Endothelial cell of umbilical vein (primary cell): ENCODE data around the gene TUB. TPM values are rescaled to one million over a fixed set of nuclear protein-coding genes. Genes with fewer than 3 reads are reported as not detected.

Experiments
- BruUV-seq: library from RNA; stranded (reverse); fragments of 400-500 nt; replicated peaks from 2 replicates; lab custom pipeline; 2021; lab: Mats Ljungman, UMichigan
- CTCF ChIA-PET: fragments of 300-600, 350-600 bp; sonication (Branson Sonifier 250); formaldehyde crosslinking; loops from one replicate; lab custom pipeline; 2021; ENCODE audit warnings: antibody characterized with exemption, inconsistent platforms; lab: Charles Lee
- POLR2A ChIA-PET: fragments of 300-600, 350-600 bp; sonication (Branson Sonifier 250); formaldehyde crosslinking; loops from one replicate; lab custom pipeline; 2021; ENCODE audit warnings: antibody characterized with exemption, inconsistent platforms; lab: Charles Lee
- DNase-seq: peaks from one replicate; pipeline ENCODE4 v3.0.0-alpha.2; 2011; ENCODE audit warnings: low read depth, low spot score
- FAIRE-seq: peaks from 2 replicates; lab custom pipeline; 2011; peaks lifted over from hg19 to GRCh38; lab: Jason Lieb, UNC
- H2AFZ ChIP-seq: 2 replicates; pipeline ENCODE4 v1.6.0; 2012; ENCODE audit warnings: low read depth, low read length, control low read depth, inconsistent platforms
- H3K27ac ChIP-seq: 2 replicates; pipeline ENCODE4 v1.5.1; 2011; ENCODE audit warnings: low read depth, mild to moderate bottlenecking, control low read depth, low read length, moderate library complexity; ENCODE audit not compliant: insufficient read depth
- H3K27me3 ChIP-seq, 2 experiments: 2 replicates each; pipeline versions ENCODE4 v1.6.0 to v1.6.1; 2011; ENCODE audit warnings: low read length in 2 of 2, mixed read lengths in 1 of 2; ENCODE audit not compliant: control insufficient read depth in 2 of 2, insufficient read depth in 2 of 2
- H3K36me3 ChIP-seq, 2 experiments: 2 replicates in 1 of 2; 3 replicates in 1 of 2; pipeline ENCODE4 v1.5.1; 2011; ENCODE audit warnings: low read length in 2 of 2, mild to moderate bottlenecking in 1 of 2, moderate library complexity in 1 of 2; ENCODE audit not compliant: control insufficient read depth in 2 of 2, insufficient read depth in 2 of 2; ENCODE audit errors: extremely low read depth in 1 of 2
- H3K4me1 ChIP-seq: 3 replicates; pipeline ENCODE4 v1.5.1; 2011; ENCODE audit warnings: mild to moderate bottlenecking, low read length; ENCODE audit not compliant: control insufficient read depth, insufficient read depth; ENCODE audit errors: extremely low read depth
- H3K4me2 ChIP-seq: 2 replicates; pipeline ENCODE4 v1.6.1; 2011; ENCODE audit warnings: low read length, control low read depth, mixed read lengths; ENCODE audit not compliant: insufficient read depth
- H3K4me3 ChIP-seq, 3 experiments: fragments of 200-600 bp in 1 of 3; sonication (generic), shearing (Covaris generic) in 1 of 3; replicated peaks in 1 of 3; 2 replicates each; pipeline ENCODE4 v1.5.1; 2011 to 2016; ENCODE audit warnings: control low read depth in 3 of 3, low read length in 3 of 3, mild to moderate bottlenecking in 2 of 3, inconsistent platforms in 1 of 3, low read depth in 1 of 3, moderate library complexity in 1 of 3; ENCODE audit not compliant: insufficient read depth in 1 of 3
- H3K79me2 ChIP-seq: 2 replicates; pipeline ENCODE4 v1.6.0; 2012; ENCODE audit warnings: low read length, inconsistent platforms; ENCODE audit not compliant: control insufficient read depth, insufficient read depth
- H3K9ac ChIP-seq: replicated peaks from 2 replicates; pipeline ENCODE3; 2011; ENCODE audit warnings: low read length, control low read depth; ENCODE audit not compliant: insufficient read depth; ENCODE audit errors: extremely low read depth
- H3K9me1 ChIP-seq: replicated peaks from 3 replicates; pipeline ENCODE4 v1.6.0; 2011; ENCODE audit warnings: mild to moderate bottlenecking, low read length; ENCODE audit not compliant: control insufficient read depth, insufficient read depth; ENCODE audit errors: extremely low read depth
- H3K9me3 ChIP-seq: replicated peaks from 2 replicates; pipeline ENCODE4 v1.5.1; 2012; ENCODE audit warnings: low read length, inconsistent platforms; ENCODE audit not compliant: control insufficient read depth, insufficient read depth
- H4K20me1 ChIP-seq: replicated peaks from 2 replicates; pipeline ENCODE3; 2011; ENCODE audit warnings: mild to moderate bottlenecking, low read length; ENCODE audit not compliant: control insufficient read depth, insufficient read depth; ENCODE audit errors: extremely low read depth
- EZH2 ChIP-seq: IDR thresholded peaks from 2 replicates; pipeline ENCODE4 v1.6.1; 2012; ENCODE audit warnings: borderline replicate concordance, low read depth, mild to moderate bottlenecking, moderate library complexity, low read length, inconsistent platforms; ENCODE audit not compliant: severe bottlenecking
- FOS ChIP-seq: IDR thresholded peaks from 2 replicates; pipeline ENCODE4 v1.6.1; 2011; ENCODE audit warnings: mild to moderate bottlenecking, low read length, moderate library complexity, borderline replicate concordance; ENCODE audit not compliant: insufficient read depth
- GATA2 ChIP-seq: IDR thresholded peaks from 2 replicates; pipeline ENCODE4 v1.7.0; 2011; ENCODE audit warnings: low read depth, mild to moderate bottlenecking, moderate library complexity, mixed read lengths, low read length; ENCODE audit not compliant: insufficient read length, insufficient read depth
- POLR2A ChIP-seq: IDR thresholded peaks from 2 replicates; pipeline ENCODE4 v1.6.1; 2012; ENCODE audit warnings: low read depth, mild to moderate bottlenecking, control low read depth, low read length
- POLR2AphosphoS5 ChIP-seq: IDR thresholded peaks from 2 replicates; pipeline ENCODE4 v1.6.1; 2012; ENCODE audit warnings: low read depth, mild to moderate bottlenecking, control low read depth, low read length, moderate library complexity; ENCODE audit not compliant: insufficient read depth
- dilution Hi-C: fragments of 300-500 bp; cut with MboI; formaldehyde crosslinking; loops from one replicate; pipeline ENCODE4 v1.15.0; 2019; ENCODE audit warnings: low sequenced_read_pairs; ENCODE audit not compliant: extremely low pct_ligation_motif_present
- intact Hi-C: fragments of 100-400 bp; cut with micrococcal nuclease; formaldehyde crosslinking; loops from one replicate; pipeline ENCODE4 v1.10.0; 2022
- polyA plus RNA-seq, 4 experiments: library from polyadenylated mRNA; depleted of rRNA in 3 of 4; stranded (reverse) in 3 of 4; unstranded in 1 of 4; fragments of >200 nt; gene quantifications; 2 replicates each; pipeline versions ENCODE4 v1.2.1 to v1.2.3, GENCODE V29; 2011 to 2012; ENCODE audit warnings: missing spikeins in 1 of 4
- total RNA-seq: library from RNA; stranded (reverse); gene quantifications from 2 replicates; pipeline ENCODE4 v1.2.3, GENCODE V29; 2021
- TF ChIP-seq, protein P1 (sequence below), 2 donors: IDR thresholded peaks; 1 replicate in 1 of 2; 2 replicates in 1 of 2; pipeline ENCODE4 v1.5.1; 2011; ENCODE audit warnings: low read length in 2 of 2, mild to moderate bottlenecking in 2 of 2, moderate library complexity in 2 of 2, control low read depth in 1 of 2, inconsistent platforms in 1 of 2, low read depth in 1 of 2; ENCODE audit not compliant: insufficient read depth in 1 of 2; ENCODE audit errors: extremely low read depth in 1 of 2

Gene TUB
- total and polyA plus RNA-seq, 2 donors (not counting 3 experiments of a cell fraction or from before 2014, with no cell fraction given) = 2.3 to 3.9 TPM

DNA sequence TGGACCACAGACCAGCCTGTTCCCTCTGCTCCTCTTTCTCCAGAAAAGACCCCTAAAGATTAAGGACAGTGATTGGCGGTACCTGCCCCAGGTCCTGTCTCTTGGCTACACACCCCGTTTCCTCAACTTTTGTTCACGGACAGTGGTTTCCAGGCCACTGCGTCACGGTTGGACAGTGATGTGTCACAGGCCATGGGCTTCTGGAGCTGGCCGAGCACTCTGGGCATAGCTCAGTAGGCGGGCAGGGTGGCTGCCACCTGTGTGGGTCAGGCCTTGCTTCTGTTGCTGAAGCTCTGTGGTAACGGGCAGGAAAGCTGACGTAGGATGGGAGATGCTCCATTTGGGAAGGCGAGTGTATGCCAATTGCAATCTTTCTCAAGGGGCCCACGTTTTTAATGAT lies 13.6 kb downstream of the TUB start:
- Histone ChIP-seq H2AFZ (no peak overlapping the region), H3K36me3 (no peaks in the 10 kb centered on the region), H3K27me3 (no peaks in the 10 kb centered on the region), H3K9me1 (no peaks in the 10 kb centered on the region), H4K20me1 (no peaks in the 10 kb centered on the region), H3K4me1 (no peaks in the 10 kb centered on the region), H3K9ac (no peak overlapping the region), H3K79me2 (no peaks in the 10 kb centered on the region), H3K4me2 (no peak overlapping the region), H3K4me3 (no peak overlapping the region), H3K27ac (no peak overlapping the region), H3K9me3 (no peaks in the 10 kb centered on the region)
- ChIA-PET CTCF (interaction anchor here (1.3 to 20.3 kb wide), 4 partner anchors 13 to 87 kb away, joined by 3 to 822 read pairs (median 284); partner anchors contain the start of gene TUB), POLR2A (no interaction called here)
- no peak for TF ChIP-seq POLR2AphosphoS5
- no peak for FAIRE-seq
- no TSS peak for BruUV-seq
- DNase-seq = no peak
- intact Hi-C loops (loop anchor here (5.0 to 10.0 kb wide), 2 partner anchors 187 to 400 kb away; no protein-coding TSS in a partner anchor), dilution Hi-C loops (no loop called here)

DNA sequence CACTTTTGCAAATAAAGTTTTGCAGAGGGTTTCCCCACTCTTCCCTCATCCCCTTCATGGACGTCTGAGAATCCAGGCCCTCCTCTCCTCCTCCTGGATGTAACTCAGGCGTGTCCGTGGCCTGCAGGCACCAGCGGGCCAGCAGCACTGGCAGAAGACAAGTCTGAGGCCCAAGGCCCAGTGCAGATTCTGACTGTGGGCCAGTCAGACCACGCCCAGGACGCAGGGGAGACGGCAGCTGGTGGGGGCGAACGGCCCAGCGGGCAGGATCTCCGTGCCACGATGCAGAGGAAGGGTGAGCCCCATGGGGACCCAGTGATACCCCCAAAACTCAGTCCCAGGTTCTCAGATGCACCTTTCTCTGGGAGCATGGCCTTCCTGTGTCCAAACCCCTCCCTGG lies 14.4 kb downstream of the TUB start:
- no peak overlapping the region for H3K4me3 ChIP-seq
- H3K36me3 ChIP-seq = no peaks in the 10 kb centered on the region
- intact Hi-C loops = loop anchor here (10.0 kb wide), 1 partner anchor 401 kb away; no protein-coding TSS in a partner anchor
- no peak overlapping the region for H3K4me2 ChIP-seq
- BruUV-seq = no TSS peak
- H2AFZ ChIP-seq = no peak overlapping the region
- dilution Hi-C loops = no loop called here
- DNase-seq = no peak
- CTCF ChIA-PET = interaction anchor here (1.4 to 20.3 kb wide), 3 partner anchors 24 to 88 kb away, joined by 3 to 822 read pairs (median 528); no protein-coding TSS in a partner anchor
- H3K9me3 ChIP-seq = no peaks in the 10 kb centered on the region
- FAIRE-seq = no peak
- H3K9ac ChIP-seq = no peak overlapping the region
- POLR2A ChIA-PET = no interaction called here
- H3K27ac ChIP-seq = no peak overlapping the region
- no peaks in the 10 kb centered on the region for H3K4me1 ChIP-seq
- H3K79me2 ChIP-seq = no peaks in the 10 kb centered on the region
- TF ChIP-seq POLR2A (no peak), EZH2 (no peak), FOS (no peak), GATA2 (no peak)
- TF ChIP-seq, protein P1, sequence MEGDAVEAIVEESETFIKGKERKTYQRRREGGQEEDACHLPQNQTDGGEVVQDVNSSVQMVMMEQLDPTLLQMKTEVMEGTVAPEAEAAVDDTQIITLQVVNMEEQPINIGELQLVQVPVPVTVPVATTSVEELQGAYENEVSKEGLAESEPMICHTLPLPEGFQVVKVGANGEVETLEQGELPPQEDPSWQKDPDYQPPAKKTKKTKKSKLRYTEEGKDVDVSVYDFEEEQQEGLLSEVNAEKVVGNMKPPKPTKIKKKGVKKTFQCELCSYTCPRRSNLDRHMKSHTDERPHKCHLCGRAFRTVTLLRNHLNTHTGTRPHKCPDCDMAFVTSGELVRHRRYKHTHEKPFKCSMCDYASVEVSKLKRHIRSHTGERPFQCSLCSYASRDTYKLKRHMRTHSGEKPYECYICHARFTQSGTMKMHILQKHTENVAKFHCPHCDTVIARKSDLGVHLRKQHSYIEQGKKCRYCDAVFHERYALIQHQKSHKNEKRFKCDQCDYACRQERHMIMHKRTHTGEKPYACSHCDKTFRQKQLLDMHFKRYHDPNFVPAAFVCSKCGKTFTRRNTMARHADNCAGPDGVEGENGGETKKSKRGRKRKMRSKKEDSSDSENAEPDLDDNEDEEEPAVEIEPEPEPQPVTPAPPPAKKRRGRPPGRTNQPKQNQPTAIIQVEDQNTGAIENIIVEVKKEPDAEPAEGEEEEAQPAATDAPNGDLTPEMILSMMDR (IDR thresholded peaks at IDR 0.05; ENCODE audit: extremely low read depth in 1 of 2, insufficient read depth in 1 of 2, low read depth in 1 of 2, low read length in 2 of 2) = no peak
- H3K9me1 ChIP-seq = no peaks in the 10 kb centered on the region
- no peaks in the 10 kb centered on the region for H3K27me3 ChIP-seq
- H4K20me1 ChIP-seq = no peaks in the 10 kb centered on the region
